ENCODE measurements around the gene DCAF5. TPM values are rescaled to one million over a fixed set of nuclear protein-coding genes. Genes with fewer than 3 reads are reported as not detected.

The DCAF5 gene
- polyA plus RNA-seq, 3 donors = 22.2 to 55.1 (median 30.6) TPM

DNA sequence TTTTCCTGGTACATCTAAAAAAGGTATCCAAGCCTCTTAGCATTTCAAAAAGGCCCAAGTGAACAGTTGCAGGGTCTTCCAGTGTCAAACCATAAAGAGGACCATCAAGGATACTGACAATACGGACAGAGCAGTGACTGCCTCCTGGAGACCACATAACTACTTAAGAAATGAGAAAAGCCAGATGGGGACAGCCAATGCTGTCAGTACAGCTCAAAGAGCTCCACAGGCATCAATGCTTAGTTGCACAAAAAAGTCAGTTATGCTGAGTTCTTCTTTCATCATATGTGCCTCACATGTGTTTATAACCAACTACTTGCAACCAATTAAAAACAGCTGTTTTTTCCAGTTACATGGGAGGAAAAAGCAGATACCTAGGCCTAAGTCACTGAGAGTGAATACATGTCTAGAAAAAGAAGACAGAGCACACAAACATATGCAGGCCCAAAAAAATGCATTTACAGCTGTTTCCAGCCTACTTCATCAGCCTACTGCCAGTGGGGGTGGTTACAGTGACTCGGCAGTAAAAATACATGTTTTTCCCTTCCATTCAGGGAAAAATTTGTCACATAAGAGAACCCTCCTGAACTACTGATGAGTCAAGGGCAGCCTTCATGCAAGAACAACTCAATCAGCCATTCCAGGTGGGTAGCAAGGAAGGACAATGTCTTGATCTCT is 84.0 kb downstream of the DCAF5 start:
- H3K36me3 Mint-ChIP-seq = peaks cover 52 to 71% of the 10 kb centered on the region in 2 donors

More for the DNA sequence above, 84.0 kb downstream of the DCAF5 start:
- peaks cover 22% of the 10 kb centered on the region for H3K4me1 Mint-ChIP-seq
- H3K27me3 Mint-ChIP-seq (ENCODE audit: low read depth in 3 of 3) = no peaks in the 10 kb centered on the region
- Histone ChIP-seq H4K20me1 (ENCODE audit: insufficient read depth, low read length) (peaks cover 8% of the 10 kb centered on the region), H3K4me3 (replicated peaks in 1 of 3; ENCODE audit: low read depth in 2 of 3, low read length in 3 of 3) (no peak overlapping the region), H3K27me3 (ENCODE audit: control insufficient read depth in 2 of 2, insufficient read depth in 2 of 2, low read length in 2 of 2) (no peaks in the 10 kb centered on the region), H3K36me3 (replicated peaks in 1 of 2; ENCODE audit: control insufficient read depth in 1 of 2, insufficient read depth in 2 of 2, low read length in 2 of 2) (peaks cover 14 to 62% of the 10 kb centered on the region in 2 donors), H3K4me2 (replicated peaks; ENCODE audit: extremely low read depth, low read length, poor library complexity, severe bottlenecking) (no peak overlapping the region), H3K4me1 (ENCODE audit: control insufficient read depth in 1 of 2, insufficient read depth in 2 of 2, low read length in 2 of 2) (peaks cover 13 to 14% of the 10 kb centered on the region in 2 donors), H3K9me3 (replicated peaks in 1 of 2; ENCODE audit: control insufficient read depth in 1 of 2, insufficient read depth in 1 of 2, low read length in 2 of 2) (no peaks in the 10 kb centered on the region), H3K9ac (ENCODE audit: insufficient read depth, low read length, poor library complexity, severe bottlenecking) (no peak overlapping the region), H3K79me2 (ENCODE audit: insufficient read depth, low read length) (no peaks in the 10 kb centered on the region), H3K27ac (ENCODE audit: low read depth in 1 of 2, low read length in 2 of 2) (no peak overlapping the region), H2AFZ (ENCODE audit: insufficient read depth, low read depth, low read length, poor library complexity, severe bottlenecking) (no peak overlapping the region)
- WGBS (ENCODE audit: insufficient coverage) = 58% methylated on average over 1 of the region's 2 CpGs
- intact Hi-C loops (cut with micrococcal nuclease) = no loop called here
- H3K4me3 Mint-ChIP-seq = no peak overlapping the region
- H3K9me3 Mint-ChIP-seq = no peaks in the 10 kb centered on the region
- no peak for TF ChIP-seq CTCF (IDR thresholded peaks at IDR 0.05)
- no peak for DNase-seq
- no peak overlapping the region for H3K27ac Mint-ChIP-seq

Data from CD14-positive monocyte (primary cell).